ENCODE data around the gene RAG1. TPM values are rescaled to one million over a fixed set of nuclear protein-coding genes. Genes with fewer than 3 reads are reported as not detected.

The RAG1 gene
- total and polyA plus RNA-seq, 9 donors: 5.8 to 12.4 (median 8.5) TPM

DNA sequence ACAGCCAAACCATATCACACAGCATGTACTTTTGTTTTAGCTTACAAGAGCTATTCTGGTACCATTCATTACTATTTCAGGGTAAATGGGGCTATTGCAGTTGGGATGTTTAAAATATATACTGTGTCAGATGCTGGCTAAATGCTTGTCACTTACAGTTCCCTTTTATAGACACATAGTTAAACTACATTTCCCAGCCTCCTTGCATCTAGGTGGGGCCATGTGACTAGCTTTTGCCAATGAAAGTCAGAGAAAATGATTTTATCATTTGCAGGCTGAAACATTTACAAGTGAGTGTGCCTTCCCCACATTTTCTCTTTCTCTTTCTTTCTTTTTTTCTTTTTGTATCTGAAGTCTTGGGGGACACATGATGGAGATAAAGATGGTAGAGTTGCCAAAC, 18.7 kb downstream of the RAG1 start:
- Histone ChIP-seq H3K4me1 (ENCODE audit: control insufficient read depth, insufficient read depth, low read length) (no peaks in the 10 kb centered on the region), H3K4me3 (ENCODE audit: low read length) (no peak overlapping the region), H3K27me3 (ENCODE audit: control insufficient read depth, insufficient read depth, low read length) (peaks cover 2% of the 10 kb centered on the region), H3K9me3 (replicated peaks; ENCODE audit: control insufficient read depth, low read depth, low read length) (no peaks in the 10 kb centered on the region), H3K27ac (ENCODE audit: low read length) (no peak overlapping the region), H3K36me3 (ENCODE audit: control insufficient read depth, insufficient read depth, low read length) (no peaks in the 10 kb centered on the region)
- DNase-seq: no peak

DNA sequence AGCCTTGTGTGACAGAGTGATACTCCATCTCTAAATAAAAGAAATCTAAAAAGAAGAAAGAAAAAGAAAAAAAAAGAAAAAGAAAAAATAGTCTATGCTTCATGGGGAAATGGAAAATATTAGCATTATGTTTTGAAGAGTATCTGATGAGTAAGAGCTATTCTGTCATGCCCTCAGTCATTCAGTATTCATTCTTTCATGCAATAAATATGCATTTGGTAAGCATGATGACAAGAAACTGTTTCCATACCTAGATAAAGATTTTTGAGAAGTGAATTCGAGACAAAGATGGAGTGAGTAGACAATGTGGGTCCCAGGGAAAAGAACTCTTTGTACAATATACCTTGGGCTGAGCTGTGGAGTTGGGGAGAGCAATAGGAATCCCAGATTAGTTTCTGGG, 20.3 kb downstream of the RAG1 start:
- Histone ChIP-seq H3K4me1 (ENCODE audit: control insufficient read depth, insufficient read depth, low read length) (no peaks in the 10 kb centered on the region), H3K36me3 (ENCODE audit: control insufficient read depth, insufficient read depth, low read length) (no peaks in the 10 kb centered on the region), H3K4me3 (ENCODE audit: low read length) (no peak overlapping the region), H3K9me3 (replicated peaks; ENCODE audit: control insufficient read depth, low read depth, low read length) (no peaks in the 10 kb centered on the region), H3K27ac (ENCODE audit: low read length) (no peak overlapping the region), H3K27me3 (ENCODE audit: control insufficient read depth, insufficient read depth, low read length) (peaks cover 2% of the 10 kb centered on the region)
- WGBS (ENCODE audit: insufficient coverage): 60% methylated on average over 1 of the region's 1 CpG
- DNase-seq: no peak

DNA sequence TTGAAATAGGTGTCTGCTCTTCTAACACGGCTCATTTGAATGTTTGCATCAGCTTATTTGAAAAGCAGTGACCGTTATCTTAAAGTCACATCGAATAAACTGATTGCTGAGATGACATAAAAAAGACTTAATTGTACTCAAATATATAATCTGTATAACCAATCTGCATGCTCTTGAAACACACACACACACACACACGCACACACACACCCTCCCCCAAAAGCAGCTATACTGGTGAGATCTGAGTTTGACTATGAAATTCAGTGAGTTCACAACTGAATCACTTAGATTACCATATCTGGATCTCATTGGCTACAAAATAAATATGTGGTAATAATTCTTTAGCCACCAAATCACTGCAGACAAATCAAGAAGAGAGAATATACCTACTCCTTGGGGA, 22.7 kb downstream of the RAG1 start:
- no peak overlapping the region for H3K4me3 ChIP-seq (ENCODE audit: low read length)
- WGBS (ENCODE audit: insufficient coverage): no CpG with 5 or more reads among the region's 4 CpGs
- peaks cover 3% of the 10 kb centered on the region for H3K4me1 ChIP-seq (ENCODE audit: control insufficient read depth, insufficient read depth, low read length)
- H3K36me3 ChIP-seq (ENCODE audit: control insufficient read depth, insufficient read depth, low read length): no peaks in the 10 kb centered on the region
- H3K27me3 ChIP-seq (ENCODE audit: control insufficient read depth, insufficient read depth, low read length): peaks cover 2% of the 10 kb centered on the region
- H3K27ac ChIP-seq (ENCODE audit: low read length): no peak overlapping the region
- no peak for DNase-seq
- no peaks in the 10 kb centered on the region for H3K9me3 ChIP-seq (replicated peaks; ENCODE audit: control insufficient read depth, low read depth, low read length)

DNA sequence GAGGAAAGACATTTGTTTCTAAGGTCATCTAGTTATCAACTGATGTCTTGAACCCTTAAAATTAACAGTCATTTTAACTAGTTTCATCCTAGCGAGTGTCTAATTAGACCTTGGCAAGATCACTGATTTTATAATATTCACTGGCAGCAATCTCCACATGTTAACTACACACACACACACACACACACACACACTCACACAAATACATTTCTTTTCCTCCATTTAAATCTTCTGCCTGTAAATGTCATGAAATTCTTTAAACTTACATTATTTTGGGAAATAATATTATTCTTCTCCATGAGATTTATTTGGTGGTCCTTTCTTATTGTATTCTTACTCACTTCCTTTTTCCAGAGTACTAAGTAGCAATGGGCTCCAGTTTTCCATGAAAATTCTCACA, 23.6 kb downstream of the RAG1 start:
- Histone ChIP-seq H3K4me1 (ENCODE audit: control insufficient read depth, insufficient read depth, low read length) (peaks cover 3% of the 10 kb centered on the region), H3K4me3 (ENCODE audit: low read length) (no peak overlapping the region), H3K9me3 (replicated peaks; ENCODE audit: control insufficient read depth, low read depth, low read length) (no peaks in the 10 kb centered on the region), H3K36me3 (ENCODE audit: control insufficient read depth, insufficient read depth, low read length) (no peaks in the 10 kb centered on the region), H3K27me3 (ENCODE audit: control insufficient read depth, insufficient read depth, low read length) (peaks cover 2% of the 10 kb centered on the region), H3K27ac (ENCODE audit: low read length) (no peak overlapping the region)
- WGBS (ENCODE audit: insufficient coverage): no CpG with 5 or more reads among the region's 1 CpG
- DNase-seq: no peak

DNA sequence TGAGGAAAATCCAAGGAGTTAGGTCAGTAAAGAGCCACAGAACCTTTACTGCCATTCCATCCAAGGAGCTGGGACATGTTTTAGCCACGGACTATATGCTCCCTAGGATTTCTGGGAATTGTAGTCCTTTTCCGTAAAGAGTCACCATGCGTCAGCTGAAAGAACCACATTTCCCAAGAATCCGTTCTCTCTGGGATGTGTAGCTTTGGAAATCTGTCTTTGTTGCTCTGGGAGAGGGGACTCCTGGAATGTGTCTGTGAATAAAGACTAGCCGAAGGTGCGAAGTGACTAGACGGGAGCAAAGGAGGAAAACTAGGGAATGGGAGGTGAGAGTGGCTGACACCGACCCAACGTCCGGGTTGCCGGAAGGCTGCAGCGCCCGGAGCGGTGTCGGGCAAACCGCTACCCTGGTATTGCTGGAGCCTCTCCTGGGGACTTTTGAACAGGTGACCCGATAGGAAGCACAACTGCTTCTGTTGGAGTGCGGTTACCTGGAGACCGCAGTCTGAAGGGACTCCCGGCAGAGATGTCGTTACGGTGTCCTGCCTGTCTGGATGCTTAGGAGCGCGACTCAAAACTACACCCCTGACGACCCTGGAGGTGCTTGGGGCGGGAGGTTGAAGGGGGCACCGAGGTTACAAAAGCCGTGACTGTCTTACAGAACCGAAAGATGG, 26.6 kb downstream of the RAG1 start, which contains the start of gene IFTAP:
IFTAP (plus strand) TSS at position 187 of the 674 bp plus-strand sequence. CDS start 15,602 bp downstream, outside the sequence.
- Histone ChIP-seq H3K36me3 (ENCODE audit: control insufficient read depth, insufficient read depth, low read length) (no peaks in the 10 kb centered on the region), H3K9me3 (replicated peaks; ENCODE audit: control insufficient read depth, low read depth, low read length) (no peaks in the 10 kb centered on the region)
- WGBS (ENCODE audit: insufficient coverage): 1% methylated on average over 21 of the region's 29 CpGs

DNA sequence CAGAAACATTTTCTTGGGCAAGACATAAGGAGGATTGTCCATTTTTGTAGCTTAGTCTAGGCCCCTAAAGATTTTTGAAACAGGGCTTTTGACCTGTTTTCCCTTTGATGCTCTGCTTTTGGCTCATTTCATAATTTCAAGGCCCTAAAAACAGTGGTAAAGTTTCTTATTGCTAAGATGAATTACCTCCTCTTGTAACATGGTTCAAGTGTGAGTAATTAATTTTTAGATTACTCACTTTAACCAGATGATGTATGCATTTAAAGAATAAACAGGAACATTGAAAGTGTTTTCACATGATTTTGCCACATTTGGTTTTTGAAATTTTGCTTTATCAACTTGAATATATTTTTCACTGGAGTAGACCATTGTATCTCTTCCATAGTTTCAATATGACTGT, 29.1 kb downstream of the RAG1 start:
- no peak overlapping the region for H3K4me3 ChIP-seq (ENCODE audit: low read length)
- H3K27me3 ChIP-seq (ENCODE audit: control insufficient read depth, insufficient read depth, low read length): no peaks in the 10 kb centered on the region
- peaks cover 3% of the 10 kb centered on the region for H3K4me1 ChIP-seq (ENCODE audit: control insufficient read depth, insufficient read depth, low read length)
- no peak for DNase-seq
- no peaks in the 10 kb centered on the region for H3K9me3 ChIP-seq (replicated peaks; ENCODE audit: control insufficient read depth, low read depth, low read length)
- no peaks in the 10 kb centered on the region for H3K36me3 ChIP-seq (ENCODE audit: control insufficient read depth, insufficient read depth, low read length)
- no peak overlapping the region for H3K27ac ChIP-seq (ENCODE audit: low read length)

More for the DNA sequence above, 26.6 kb downstream of the RAG1 start, which contains the start of gene IFTAP:
- peak; percentile 98 for DNase-seq
- H3K4me3 ChIP-seq (ENCODE audit: low read length): peak within 1 kb of the TSS; percentile 76
- peaks cover 3% of the 10 kb centered on the region for H3K4me1 ChIP-seq (ENCODE audit: control insufficient read depth, insufficient read depth, low read length)
- H3K27ac ChIP-seq (ENCODE audit: low read length): peak within 1 kb of the TSS; percentile 53
- H3K27me3 ChIP-seq (ENCODE audit: control insufficient read depth, insufficient read depth, low read length): peaks cover 2% of the 10 kb centered on the region

DNA sequence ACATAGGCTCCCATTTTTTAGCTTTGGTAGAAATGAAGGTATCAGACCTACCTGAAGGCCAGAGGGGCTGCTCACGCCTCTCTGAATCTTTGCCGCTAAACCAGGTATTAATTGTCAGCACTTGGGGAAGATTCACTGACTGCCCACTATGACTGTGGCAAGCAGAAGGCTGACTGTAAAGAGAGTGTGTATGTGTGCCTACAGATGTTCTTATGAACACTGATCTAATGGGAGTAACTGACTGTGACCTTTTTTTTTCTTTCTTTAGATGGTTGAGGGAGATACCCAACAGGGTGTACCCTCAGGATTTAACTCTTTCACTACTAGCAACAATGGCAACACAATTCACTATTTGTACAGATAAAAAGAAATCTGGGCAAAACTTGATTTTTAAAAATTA, 30.2 kb downstream of the RAG1 start, which contains the start of gene RAG2:
RAG2 (minus strand) TSS at position 186 of the 400 bp plus-strand sequence. CDS start 4,068 bp downstream, outside the sequence.
- no peaks in the 10 kb centered on the region for H3K36me3 ChIP-seq (ENCODE audit: control insufficient read depth, insufficient read depth, low read length)
- H3K9me3 ChIP-seq (replicated peaks; ENCODE audit: control insufficient read depth, low read depth, low read length): no peaks in the 10 kb centered on the region
- H3K27me3 ChIP-seq (ENCODE audit: control insufficient read depth, insufficient read depth, low read length): no peaks in the 10 kb centered on the region
- WGBS (ENCODE audit: insufficient coverage): 92% methylated on average over 2 of the region's 2 CpGs
- H3K27ac ChIP-seq (ENCODE audit: low read length): no peak within 1 kb of the TSS
- peaks cover 3% of the 10 kb centered on the region for H3K4me1 ChIP-seq (ENCODE audit: control insufficient read depth, insufficient read depth, low read length)
- no peak for DNase-seq
- H3K4me3 ChIP-seq (ENCODE audit: low read length): no peak within 1 kb of the TSS

DNA sequence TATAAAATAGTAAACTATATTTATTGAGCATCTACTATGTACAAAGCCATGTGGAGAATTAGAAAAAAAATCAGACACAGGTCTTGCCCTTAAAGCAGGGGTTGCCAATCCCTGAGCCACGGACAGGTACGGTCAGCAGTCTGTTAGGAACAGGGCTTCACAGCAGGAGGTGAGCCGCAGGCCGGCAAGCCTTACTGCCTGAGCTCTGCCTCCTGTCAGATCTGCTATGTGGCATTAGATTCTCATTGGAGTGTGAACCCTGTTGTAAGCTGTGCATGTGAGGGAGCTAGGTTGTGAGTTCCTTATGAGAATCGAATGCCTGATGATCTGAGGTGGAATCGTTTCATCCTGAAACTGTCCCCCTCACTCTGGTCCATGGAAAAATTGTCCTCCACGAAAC, 32.4 kb downstream of the RAG1 start:
- Histone ChIP-seq H3K27me3 (ENCODE audit: control insufficient read depth, insufficient read depth, low read length) (no peaks in the 10 kb centered on the region), H3K27ac (ENCODE audit: low read length) (no peak overlapping the region), H3K4me1 (ENCODE audit: control insufficient read depth, insufficient read depth, low read length) (peaks cover 3% of the 10 kb centered on the region), H3K36me3 (ENCODE audit: control insufficient read depth, insufficient read depth, low read length) (no peaks in the 10 kb centered on the region), H3K9me3 (replicated peaks; ENCODE audit: control insufficient read depth, low read depth, low read length) (no peaks in the 10 kb centered on the region), H3K4me3 (ENCODE audit: low read length) (no peak overlapping the region)
- 75% methylated on average over 6 of the region's 7 CpGs for WGBS (ENCODE audit: insufficient coverage)
- no peak for DNase-seq

DNA sequence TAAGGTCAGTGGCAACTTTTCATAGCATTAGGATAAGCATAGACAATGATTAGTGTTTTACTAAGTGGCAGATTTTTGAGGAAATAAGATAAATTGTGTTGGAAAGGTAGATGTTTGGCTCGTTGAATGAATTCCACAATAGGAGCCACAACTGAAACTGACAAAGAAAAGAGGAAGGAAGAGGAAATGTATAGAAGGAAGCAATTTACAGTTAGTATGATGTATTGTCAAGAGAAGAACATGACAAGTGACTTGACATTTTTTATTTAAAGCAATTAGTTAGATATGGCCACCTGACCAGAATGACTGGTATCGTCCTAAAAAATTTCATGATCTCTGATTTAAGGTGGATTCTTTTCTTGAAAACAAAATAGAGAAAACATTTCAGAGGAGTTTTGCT, 33.3 kb downstream of the RAG1 start:
- Histone ChIP-seq H3K9me3 (replicated peaks; ENCODE audit: control insufficient read depth, low read depth, low read length) (no peaks in the 10 kb centered on the region), H3K27ac (ENCODE audit: low read length) (no peak overlapping the region), H3K36me3 (ENCODE audit: control insufficient read depth, insufficient read depth, low read length) (no peaks in the 10 kb centered on the region), H3K4me1 (ENCODE audit: control insufficient read depth, insufficient read depth, low read length) (no peaks in the 10 kb centered on the region), H3K4me3 (ENCODE audit: low read length) (no peak overlapping the region), H3K27me3 (ENCODE audit: control insufficient read depth, insufficient read depth, low read length) (no peaks in the 10 kb centered on the region)
- no peak for DNase-seq
- 75% methylated on average over 1 of the region's 2 CpGs for WGBS (ENCODE audit: insufficient coverage)

DNA sequence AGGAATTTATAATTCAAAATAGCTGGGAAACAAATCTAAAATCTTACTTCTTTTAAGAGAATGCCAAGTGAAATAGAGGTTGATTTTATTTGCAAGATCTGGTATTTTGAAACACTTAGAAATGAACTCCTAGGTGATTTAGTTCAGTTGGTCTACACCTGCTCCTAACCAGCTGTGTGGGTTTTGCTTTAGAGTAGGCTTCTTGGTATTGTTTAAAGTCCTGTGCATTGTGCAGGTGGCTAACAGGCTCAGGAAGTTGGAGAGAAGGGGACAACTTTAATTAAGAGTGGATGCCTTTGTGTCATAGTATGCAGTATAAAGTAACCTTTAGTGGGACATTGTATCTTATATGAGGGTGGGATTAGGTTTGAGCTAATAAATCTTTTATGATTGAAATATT, 34.3 kb downstream of the RAG1 start:
- Histone ChIP-seq H3K9me3 (replicated peaks; ENCODE audit: control insufficient read depth, low read depth, low read length) (no peaks in the 10 kb centered on the region), H3K27ac (ENCODE audit: low read length) (no peak overlapping the region), H3K36me3 (ENCODE audit: control insufficient read depth, insufficient read depth, low read length) (no peaks in the 10 kb centered on the region), H3K4me3 (ENCODE audit: low read length) (no peak overlapping the region), H3K27me3 (ENCODE audit: control insufficient read depth, insufficient read depth, low read length) (no peaks in the 10 kb centered on the region), H3K4me1 (ENCODE audit: control insufficient read depth, insufficient read depth, low read length) (no peaks in the 10 kb centered on the region)
- DNase-seq: no peak
